SIG-M5 treated with dmso at 0.1 percent for 504 hours (cell line): Measurements from ENCODE around the gene TCTN3.
"Not testable (repeated sequence)": the region's sequence is repeated elsewhere in the genome, so short reads cannot be mapped to it uniquely, and the experiment has no call there.

Experiments used
- DNase-seq: peaks from one replicate; lab custom pipeline; 2025; ENCODE audit not compliant: unreplicated experiment; lab: John Stamatoyannopoulos, UW

The TCTN3 gene

DNA sequence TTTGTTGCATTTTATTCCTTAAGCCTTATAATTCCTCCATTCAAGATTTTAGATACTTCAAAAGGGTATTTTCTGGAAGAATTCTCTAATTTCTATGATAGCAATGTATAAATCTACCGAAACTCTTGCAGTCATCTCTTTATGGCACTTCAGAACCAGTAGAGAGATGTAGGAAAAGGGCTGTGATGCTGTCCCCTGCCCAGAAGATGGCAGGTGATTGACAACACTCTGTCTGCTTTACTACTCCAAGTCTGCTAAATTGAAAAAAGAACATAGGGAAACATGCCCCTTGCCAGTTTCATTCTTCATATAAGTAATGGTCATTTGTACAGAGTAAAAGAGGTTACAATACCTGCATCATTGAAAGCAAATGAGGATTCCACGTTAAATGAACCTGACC lies 5.1 kb downstream of the TCTN3 start:
- DNase-seq, result no peak

DNA sequence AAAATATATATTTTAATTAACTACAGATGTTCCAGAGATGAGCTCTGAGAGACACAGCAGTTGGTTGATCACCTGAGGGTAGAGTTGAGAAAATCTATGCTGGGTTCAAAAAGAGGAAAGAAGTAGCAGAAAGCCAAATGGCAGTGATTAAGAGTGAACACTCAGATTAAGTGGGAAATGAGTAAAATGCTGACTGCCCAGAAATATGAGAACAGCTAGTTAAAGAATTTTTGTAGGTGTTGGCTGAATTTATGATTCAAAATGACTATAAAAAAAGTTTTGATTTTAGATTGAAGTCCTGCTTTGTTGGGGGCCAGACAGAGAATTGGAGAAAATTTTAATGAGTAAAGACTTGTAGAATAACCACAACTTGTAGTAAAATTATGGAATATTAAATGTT lies 9.8 kb downstream of the TCTN3 start:
- no peak for DNase-seq

DNA sequence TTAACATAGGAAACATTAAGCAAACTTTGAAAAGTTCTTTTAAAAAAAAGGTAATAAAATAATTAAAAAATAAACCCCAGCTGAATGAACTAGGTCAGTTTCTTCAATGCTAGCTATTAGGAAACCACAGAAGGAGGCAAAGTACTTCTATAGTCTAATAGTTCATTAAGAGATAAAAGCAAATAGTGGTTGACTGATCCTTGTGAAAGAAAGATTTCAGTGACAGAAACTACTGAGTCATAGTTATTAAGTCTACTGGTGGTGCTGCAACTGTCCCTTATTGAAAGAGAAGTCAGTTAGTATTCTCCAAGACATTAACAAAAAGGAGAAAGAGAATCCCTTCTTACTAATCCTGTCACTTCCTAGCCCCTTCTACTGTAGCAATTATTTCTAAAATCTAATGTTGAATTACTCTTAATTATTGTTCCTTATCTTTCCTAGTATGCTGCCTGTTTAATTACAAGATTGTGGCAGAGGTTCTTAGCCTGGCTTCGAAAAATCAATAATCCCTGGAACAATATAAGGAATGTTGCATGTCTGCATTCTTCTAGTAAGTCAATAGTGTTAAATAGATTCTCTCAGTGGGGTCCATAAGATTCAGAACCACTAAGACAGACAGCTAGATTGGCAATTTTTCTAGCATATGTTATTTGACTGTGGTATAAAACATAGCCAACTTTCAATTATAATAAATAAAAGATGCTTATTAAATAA lies 18.2 kb downstream of the TCTN3 start:
- DNase-seq, result no peak

DNA sequence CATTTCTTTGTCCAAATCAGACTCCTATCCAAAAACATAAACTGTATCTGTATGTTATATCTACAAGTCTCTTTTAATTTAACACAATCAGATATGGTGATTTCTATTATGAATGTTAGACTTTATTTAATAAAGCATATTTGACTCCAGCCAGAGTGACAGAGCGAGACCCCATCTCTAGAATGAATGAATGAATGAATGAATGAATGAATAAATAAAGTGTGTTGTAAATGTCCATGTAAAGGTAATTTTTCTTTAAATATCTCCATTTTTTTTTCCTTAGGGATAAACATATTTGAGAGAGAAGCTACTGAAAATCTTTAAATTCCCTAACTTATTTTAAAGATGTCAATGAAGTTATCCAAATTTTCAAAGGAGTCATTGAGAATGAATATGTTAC lies 19.1 kb downstream of the TCTN3 start:
- DNase-seq, result no peak

DNA sequence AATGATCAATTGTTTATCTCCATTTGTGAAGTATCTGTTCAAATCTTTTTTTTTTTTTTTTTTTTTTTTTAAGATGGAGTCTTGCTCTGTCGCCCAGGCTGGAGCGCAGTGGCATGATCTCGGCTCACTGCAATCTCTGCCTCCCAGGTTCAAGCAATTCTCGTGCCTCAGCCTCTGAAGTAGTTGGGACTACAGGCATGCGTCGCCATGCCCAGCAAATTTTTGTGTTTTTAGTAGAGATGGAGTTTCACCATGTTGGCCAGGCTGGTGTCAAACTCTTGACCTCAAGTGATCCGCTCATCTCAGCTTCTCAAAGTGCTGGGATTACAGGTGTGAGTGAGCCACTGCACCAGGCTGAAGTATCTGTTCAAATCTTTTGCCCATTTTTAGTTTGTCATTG lies 21.1 kb downstream of the TCTN3 start:
- not testable (repeated sequence) for DNase-seq

DNA sequence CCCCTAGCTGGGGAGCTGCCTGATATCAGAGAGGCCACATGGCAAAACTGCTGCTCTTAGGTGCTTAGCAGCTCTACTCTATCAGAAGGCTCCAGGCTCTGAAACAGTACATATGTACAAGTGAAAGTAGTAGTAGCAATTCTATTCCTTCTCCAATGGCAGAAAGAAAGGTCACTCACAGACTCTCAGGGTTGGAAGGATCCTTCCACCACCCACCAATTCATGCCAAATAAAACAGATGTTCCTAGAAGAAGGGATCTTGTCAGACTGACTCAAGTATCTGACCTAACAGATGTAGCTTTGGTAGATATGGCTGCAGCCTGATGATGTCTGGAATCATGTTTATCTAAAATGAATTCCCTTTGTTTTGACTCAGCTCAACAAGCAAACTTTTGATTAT lies 29.2 kb downstream of the TCTN3 start:
- no peak for DNase-seq

DNA sequence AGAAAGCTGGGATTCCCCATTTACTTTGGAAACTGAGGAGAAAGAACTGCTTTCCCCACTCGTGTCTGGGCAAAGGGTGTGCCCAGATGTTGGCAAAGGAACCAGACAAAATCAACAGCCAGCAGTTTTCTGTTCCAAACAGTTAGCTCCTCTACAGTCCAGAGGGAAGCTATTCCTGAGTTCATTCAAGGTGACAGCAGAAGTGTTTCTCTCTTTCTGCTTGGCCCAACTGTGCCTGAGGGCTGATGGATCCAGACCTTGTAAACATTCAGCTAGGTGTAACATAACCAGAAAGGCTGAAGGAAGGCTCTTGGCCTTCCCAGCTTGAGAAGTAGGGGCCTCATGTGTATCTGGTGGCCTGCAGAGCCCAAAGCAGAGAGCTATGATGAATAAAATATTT lies 30.2 kb downstream of the TCTN3 start:
- DNase-seq, result no peak

DNA sequence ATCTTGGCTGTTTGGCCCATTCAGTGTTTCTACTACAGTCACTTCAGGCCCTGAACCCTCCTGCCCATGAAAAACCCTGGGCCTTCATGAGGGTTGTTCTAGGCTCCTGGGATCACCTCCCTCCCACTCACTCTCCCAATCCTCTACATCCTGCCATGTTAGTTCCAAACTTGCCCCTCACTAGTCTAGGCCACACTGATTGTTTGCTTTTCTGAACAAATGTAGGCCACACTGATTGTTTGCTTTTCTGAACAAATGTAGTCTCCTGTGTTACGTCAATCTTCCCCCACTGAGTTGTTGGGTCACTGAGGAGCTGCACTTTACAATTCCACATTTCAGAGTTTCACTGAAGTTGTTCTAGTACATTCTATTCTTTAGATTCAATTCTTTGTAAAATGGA lies 31.9 kb downstream of the TCTN3 start:
- DNase-seq, result no peak

DNA sequence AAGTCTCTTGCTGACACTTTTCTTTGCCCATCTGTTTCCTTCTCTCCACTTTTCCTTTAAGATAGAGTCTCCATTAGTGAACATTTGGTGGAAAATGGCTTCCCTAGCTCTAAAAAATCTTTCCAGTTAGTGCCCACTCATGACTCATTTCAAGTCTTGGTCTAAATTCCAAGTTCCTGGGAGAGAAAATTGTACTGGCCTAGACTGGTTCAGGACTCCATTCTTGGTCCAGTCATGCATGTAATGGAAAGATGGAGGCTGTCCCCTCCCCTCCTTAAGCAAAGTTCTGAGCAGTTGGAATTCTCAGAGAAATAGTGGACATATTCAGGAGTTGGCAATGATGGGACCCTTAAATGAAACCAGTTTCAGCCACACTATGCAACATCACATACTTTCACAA lies 33.4 kb downstream of the TCTN3 start:
- no peak for DNase-seq

DNA sequence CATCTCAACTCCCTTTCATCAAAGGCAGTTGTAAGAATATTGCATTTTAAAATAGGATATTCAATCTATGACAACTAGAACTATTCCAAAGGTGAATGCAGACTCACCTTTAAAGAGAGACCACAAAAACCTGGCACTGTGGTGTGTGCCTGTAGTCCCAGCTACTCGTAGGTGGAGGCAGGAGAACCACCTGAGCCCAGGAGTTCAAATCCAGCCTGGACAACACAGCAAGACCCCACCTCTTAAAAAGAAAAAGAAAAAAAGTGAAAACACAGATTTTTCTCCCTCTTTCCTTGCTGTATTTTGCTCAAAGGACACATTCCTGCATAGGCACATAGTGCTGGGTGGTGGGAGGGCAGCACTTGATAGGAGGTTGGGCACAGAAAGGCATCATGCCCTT lies 36.5 kb downstream of the TCTN3 start:
- DNase-seq, result no peak

DNA sequence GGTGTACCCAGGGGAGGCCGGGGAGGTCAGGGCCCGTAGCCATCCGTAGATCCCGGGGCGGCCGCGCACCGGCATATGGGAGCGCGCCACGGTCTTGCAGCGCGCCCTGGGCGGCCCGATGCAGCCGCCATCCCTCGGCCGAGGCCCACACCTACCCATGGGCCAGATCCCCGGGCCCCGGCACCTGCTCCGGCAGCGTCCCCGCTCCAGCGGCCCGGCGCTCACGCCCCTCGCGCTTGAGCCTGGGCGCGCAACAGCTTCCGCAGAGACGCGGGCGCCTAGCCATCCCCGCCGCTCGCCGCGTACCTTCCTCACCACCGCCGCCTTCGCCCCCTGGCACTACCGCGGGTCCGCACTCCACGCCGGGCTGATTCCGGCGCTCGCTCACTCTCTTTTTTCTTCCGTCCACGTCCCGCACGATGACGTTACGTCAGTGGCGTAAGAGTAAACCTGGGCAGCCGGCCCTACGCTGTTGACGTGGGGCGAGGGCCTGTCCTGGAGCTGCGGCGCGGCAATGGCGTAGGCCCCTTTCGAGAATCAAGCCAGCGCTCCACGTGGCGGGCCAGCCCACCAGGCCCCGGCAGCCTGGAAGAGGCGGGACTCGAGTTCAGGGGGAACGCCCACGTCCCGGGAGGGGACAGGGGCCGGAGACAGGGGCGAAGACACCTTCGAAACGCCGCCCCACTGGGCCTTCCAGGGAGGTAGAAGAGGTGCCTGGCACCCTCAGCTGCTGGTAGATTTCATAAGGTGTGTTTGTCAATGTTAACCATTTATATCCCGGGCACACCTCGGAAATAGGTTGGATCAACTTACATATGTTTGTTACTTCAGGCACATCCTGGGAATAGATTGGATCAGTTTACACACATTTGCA lies 37.2 kb downstream of the TCTN3 start, which contains the start of gene ALDH18A1:
Gene ALDH18A1 (minus strand): TSS at position 421 of the 874 bp plus-strand sequence. CDS start 3,334 bp downstream, outside the sequence.
- DNase-seq, result peak; percentile 84

DNA sequence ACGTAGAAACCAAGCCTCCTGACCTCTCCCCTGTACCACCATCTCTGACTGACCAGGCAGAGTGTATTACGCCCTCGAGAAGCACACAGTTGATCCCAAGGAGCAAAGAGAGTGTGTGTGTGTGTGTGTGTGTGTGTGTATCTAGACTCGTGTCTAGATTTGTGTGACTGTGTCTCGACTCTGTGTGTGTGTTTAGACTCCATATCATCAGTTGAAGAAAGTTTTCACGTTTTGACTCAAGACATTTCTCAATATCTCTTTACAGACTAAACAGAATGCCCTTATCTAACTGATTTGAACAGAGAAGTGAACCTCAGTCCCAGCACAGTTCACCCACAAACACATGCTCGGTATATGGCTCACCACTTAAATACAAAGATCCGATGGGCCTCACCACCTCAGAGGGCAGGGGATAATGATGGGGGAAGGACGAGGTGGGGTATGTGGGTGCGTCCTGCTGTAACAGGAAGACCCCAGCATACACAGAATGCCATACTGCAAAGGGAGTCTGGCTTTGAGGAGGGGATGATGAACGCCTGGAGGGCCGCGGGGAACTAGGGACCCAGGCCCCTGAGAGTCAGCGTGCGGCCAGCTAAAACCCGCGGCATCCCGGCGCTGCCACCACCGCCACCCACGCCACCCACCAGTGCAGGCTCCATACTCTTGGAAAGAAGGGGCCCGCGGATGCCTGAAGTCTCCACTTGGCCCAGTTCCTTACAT lies 38.0 kb downstream of the TCTN3 start:
- DNase-seq, result peak; percentile 7

DNA sequence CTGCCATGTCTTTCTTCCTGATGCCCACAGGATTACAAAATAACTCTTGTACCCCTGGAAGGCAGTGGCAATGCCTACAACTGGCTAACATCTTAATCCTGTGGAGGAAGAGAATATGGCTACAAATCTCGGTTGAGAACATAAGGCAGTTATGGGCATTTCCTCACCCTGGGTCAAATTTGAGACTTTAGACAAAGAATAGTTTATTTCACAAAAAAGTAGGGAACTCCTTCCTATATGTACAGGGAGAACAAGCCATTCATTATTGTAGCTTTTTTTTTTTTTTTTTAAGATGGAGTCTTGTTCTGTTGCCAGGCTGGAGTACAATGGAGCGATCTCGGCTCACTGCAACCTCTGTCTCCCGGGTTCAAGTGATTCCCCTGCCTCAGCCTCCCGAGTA lies 39.8 kb downstream of the TCTN3 start:
- no peak for DNase-seq

DNA sequence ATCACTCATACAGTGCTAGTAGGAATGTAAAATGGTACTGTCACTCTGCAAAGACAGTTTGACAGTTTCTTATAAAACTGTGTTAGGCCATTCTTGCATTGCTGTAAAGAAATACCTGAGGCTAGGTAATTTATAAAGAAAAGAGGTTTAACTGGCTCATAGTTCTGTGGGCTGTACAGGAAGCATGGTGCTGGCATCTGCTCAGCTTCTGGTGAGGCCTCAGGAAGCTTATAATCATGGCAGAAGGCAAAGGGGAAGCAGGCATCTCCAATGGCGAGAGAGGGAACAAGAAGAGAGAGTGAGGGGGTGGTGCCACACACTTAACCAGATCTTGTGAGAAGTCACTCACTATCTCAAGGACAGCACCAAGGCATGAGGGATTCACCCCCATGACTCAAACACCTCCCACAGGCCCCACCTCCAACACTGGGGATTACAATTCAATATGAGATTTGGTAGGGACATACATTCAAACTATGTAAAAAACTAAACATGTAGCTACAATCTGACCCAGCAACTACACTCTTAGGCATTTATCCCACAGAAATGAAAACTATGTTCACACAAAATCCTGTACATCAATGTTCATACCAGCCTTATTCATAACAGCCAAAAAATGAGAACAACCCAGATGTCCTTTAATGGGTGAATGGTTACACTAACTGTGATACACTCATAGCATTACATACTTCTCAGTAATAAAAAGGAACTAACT lies 42.2 kb downstream of the TCTN3 start:
- no peak for DNase-seq

DNA sequence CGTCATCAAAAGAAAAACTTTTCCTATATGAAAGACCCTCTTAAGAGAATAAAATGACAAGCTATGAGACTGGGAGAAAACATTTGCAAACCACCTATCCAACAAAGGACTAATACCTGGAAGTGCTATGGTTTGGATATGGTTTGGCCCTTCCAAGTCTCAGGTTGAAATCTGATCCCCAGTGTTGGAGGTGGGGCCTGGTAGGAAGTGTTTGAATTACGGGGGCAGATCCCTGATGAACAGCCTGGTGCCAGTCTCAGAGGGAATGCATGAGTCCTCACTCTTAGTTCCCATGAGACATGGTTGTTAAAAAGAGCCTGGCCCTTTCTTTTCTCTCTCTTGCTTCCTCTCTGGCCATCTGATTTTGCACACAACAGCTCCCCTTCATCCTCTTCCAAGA lies 43.5 kb downstream of the TCTN3 start:
- no peak for DNase-seq

DNA sequence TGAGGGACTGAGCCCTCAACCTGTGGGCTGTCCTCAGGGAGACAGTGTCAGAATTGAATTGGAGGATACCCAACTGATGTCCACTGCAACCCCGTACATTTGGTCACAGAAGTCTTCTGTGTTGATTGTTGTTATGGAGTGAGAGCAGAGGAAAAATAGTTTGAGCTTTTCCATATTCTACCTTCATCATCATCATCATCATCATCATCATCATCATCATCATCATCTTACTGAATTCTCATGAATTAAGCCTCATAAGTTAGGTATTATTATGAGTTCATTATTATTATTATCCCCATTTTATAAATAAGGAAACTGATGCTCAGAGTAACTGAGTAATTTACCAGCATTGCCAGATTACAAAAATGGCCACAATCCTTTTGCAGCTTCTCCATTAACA lies 45.6 kb downstream of the TCTN3 start:
- no peak for DNase-seq

DNA sequence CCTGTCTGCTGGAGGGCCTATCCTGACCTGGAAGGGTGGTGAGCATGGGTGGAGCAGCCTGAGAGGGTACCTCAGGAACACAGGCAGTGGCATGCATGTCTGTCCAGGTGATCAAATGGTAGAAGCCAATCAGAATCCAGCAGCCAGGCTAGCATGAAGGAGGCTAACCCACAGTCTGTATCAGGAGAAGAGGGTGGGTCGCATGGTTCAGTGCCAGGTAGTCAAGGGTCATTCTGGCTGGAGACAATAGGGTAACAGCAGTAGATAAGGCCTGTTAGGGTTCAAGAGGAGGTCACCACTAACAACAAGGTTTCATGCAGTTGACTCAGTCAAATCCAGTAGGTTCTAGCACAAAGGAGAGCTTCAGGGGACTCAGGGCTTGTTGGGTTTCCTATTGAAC lies 47.6 kb downstream of the TCTN3 start:
- no peak for DNase-seq

DNA sequence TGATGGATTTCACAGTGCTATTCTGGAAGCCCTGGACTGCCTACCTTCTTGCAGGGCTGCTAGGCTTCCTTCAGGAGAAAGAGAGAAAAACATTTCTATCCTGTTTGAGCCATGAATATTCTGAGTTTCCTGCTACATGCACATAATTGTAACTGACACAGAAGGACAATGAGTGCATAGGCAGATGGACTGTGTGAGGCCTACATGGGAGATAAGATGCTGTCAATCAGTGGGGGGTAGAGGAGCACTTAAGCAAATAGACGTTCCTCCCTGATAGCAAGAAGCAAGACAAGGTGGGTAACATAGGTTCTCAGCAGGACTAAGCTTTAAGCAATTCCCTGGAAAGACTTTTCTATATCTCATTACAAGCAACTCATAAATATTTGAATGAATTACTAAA lies 48.8 kb downstream of the TCTN3 start:
- DNase-seq, result no peak

DNA sequence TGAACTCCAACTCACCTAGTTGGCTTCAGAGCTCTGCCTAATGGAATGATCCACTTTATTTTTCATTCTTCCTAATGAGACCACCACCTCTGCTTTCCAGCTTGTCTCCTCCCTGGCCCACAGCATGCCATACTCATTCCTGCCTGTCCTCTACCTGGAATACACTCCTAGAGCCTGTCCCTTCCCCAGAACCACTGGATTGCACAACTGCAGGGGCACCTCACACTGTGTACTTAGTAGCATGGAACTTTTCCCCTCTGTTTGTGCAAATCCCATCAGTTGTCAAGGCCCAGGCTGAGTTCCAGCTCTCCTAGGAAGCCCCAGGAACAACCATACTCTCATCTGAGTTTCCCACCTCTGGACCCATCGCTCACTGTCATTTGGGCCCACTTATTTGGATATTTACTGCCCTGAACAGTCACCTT lies 52.8 kb downstream of the TCTN3 start:
- no peak for DNase-seq

DNA sequence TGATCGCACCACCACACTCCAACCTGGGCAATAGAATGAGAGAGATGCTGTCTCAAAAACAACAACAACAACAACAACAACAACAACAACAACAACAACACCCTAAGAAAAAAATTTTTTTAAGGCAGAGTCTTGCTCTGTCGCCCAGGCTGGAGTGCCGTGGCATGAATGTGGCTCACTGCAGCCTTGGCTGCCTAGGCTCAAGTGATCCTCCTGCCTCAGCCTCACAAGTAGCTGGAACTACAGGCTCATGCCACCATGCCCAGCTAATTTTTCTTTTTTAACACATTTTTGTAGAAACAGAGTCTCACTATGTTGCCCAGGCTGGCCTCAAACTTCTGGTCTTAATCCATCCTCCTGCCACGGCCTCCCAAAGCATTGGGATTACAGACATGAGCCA lies 55.8 kb downstream of the TCTN3 start:
- DNase-seq, result no peak

DNA sequence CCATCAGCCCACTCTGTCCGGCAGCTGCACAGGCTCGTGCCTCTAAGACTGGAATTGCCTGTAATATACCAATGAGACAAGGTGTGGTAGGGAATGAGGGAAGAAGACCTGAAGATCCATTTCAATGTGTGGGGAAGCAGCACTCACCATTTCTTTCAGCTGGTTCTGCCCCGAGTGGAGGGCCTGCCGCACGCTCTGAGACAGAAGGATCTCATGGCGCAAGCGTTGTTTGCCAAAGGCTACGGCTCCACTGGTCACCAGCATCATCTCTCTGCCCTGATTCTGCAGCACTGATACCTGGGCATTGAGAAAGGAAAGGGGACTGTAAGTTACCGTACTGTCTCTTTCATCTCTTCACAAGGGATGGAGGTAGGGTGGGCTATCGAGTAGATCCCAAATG lies 56.6 kb downstream of the TCTN3 start:
- no peak for DNase-seq
